Suprapubic skin (tissue), 4 donors: ENCODE measurements around the gene NBEA.

ENCODE experiments used
- CTCF ChIP-seq, 2 donors: fragments of 200-600 bp in 1 of 2; fragments of 450-650 bp in 1 of 2; sonication (generic) in 1 of 2; IDR thresholded peaks; one replicate each; pipeline ENCODE4 v1.5.1; 2016 to 2019; ENCODE audit warnings: antibody characterized with exemption in 2 of 2, mild to moderate bottlenecking in 1 of 2, moderate library complexity in 1 of 2
- EP300 ChIP-seq: sonication (generic); formaldehyde crosslinking; IDR thresholded peaks from one replicate; pipeline ENCODE4 v1.6.1; 2017; ENCODE audit warnings: antibody characterized with exemption
- POLR2A ChIP-seq, 2 donors: fragments of 450-650 bp; IDR thresholded peaks; one replicate each; pipeline ENCODE4 v1.6.1; 2017; ENCODE audit warnings: antibody characterized with exemption in 2 of 2, mild to moderate bottlenecking in 2 of 2, moderate library complexity in 2 of 2
- POLR2AphosphoS5 ChIP-seq, 3 donors: sonication (generic); formaldehyde crosslinking; IDR thresholded peaks; one replicate each; pipeline ENCODE4 v1.6.1; 2017; ENCODE audit warnings: antibody characterized with exemption in 3 of 3

- TF ChIP-seq POLR2A (IDR thresholded peaks at IDR 0.05): no peak
- TF ChIP-seq EP300: no peak
- TF ChIP-seq CTCF (IDR thresholded peaks at IDR 0.05): no peak
- TF ChIP-seq POLR2AphosphoS5 (IDR thresholded peaks at IDR 0.05): no peak
These were observed 436.9 kb downstream of the NBEA start for GRCh38 chr13:35378939-35379338.
